ENCODE data around the gene TSPAN9. TPM values are rescaled to one million over a fixed set of nuclear protein-coding genes. Genes with fewer than 3 reads are reported as not detected.

The TSPAN9 gene
- total RNA-seq, 2 donors from 2014 or later: 39.5 to 50.2 TPM

DNA sequence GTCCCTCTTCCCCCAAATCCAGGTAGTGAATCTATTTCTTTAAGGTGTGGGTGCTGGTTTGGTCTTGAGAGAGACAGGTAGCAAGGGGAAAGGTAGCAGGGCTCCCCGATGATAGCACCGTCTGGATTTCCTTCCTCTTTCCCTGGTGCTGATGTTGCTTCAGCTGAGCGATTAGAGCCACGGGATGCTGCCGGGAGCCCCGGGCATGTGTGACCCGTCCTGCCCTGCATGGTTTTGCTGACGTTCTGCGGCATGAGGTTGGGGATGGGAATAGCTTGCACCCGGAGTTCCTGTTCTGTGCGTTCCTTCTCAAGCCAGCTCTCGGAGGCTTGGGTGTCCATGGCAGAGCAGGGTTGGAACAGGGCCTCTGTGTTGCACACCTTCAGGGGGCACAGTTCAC lies 107.3 kb downstream of the TSPAN9 start:
- Histone ChIP-seq H3K4me1 (ENCODE audit: control insufficient read depth in 1 of 2, low read depth in 2 of 2) (peaks cover 20 to 49% of the 10 kb centered on the region in 2 donors), H3K36me3 (no peaks in the 10 kb centered on the region), H3K27me3 (replicated peaks; ENCODE audit: insufficient read depth) (no peaks in the 10 kb centered on the region), H3K27ac (peak overlapping the region; percentile 75 to 89), H3K9me3 (no peaks in the 10 kb centered on the region), H3K4me3 (no peak overlapping the region)
- TF ChIP-seq, protein P1, sequence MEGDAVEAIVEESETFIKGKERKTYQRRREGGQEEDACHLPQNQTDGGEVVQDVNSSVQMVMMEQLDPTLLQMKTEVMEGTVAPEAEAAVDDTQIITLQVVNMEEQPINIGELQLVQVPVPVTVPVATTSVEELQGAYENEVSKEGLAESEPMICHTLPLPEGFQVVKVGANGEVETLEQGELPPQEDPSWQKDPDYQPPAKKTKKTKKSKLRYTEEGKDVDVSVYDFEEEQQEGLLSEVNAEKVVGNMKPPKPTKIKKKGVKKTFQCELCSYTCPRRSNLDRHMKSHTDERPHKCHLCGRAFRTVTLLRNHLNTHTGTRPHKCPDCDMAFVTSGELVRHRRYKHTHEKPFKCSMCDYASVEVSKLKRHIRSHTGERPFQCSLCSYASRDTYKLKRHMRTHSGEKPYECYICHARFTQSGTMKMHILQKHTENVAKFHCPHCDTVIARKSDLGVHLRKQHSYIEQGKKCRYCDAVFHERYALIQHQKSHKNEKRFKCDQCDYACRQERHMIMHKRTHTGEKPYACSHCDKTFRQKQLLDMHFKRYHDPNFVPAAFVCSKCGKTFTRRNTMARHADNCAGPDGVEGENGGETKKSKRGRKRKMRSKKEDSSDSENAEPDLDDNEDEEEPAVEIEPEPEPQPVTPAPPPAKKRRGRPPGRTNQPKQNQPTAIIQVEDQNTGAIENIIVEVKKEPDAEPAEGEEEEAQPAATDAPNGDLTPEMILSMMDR (IDR thresholded peaks at IDR 0.05): no peak
- DNase-seq (ENCODE audit: low spot score): no peak
- no peak for ATAC-seq (ENCODE audit: insufficient number of reproducible peaks, low FRiP score, low read depth)

DNA sequence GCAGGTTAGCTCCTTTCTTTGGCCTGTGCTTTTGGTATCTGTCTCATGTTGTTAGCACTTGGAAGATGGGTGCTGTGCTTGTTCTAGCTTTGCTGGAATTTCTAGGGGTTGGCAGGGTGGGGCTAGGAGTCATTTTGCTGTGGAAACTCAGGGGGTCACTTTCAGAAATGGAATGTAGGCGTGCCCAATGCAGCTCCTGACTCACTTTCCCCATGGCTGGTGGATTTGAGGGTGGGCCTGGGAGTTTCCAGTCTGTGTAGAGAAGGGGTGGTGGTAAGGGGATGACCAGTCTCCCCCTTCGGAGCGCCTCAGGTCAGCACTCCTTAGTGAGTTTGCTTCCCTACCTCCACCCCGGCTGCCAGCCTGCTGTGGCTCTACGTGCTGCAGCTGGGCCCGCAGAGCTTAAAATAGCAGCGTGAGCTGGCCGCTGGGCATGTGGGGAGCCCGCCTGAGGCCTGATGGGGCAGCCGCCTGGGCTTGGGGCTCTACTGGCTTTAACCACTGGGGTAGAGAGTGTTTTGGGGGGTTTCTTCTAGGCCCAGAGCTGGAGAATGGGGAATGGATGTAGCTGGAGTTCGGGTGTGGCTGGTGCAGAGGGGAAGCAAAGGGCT lies 108.2 kb downstream of the TSPAN9 start:
- no peak for ATAC-seq (ENCODE audit: insufficient number of reproducible peaks, low FRiP score, low read depth)
- Histone ChIP-seq H3K36me3 (no peaks in the 10 kb centered on the region), H3K27me3 (replicated peaks; ENCODE audit: insufficient read depth) (no peaks in the 10 kb centered on the region), H3K27ac (peak overlapping the region; percentile 75 to 89), H3K4me3 (no peak overlapping the region), H3K9me3 (no peaks in the 10 kb centered on the region), H3K4me1 (ENCODE audit: control insufficient read depth in 1 of 2, low read depth in 2 of 2) (peaks cover 20 to 51% of the 10 kb centered on the region in 2 donors)
- TF ChIP-seq, protein P1 (IDR thresholded peaks at IDR 0.05): no peak
- no peak for DNase-seq (ENCODE audit: low spot score)

DNA sequence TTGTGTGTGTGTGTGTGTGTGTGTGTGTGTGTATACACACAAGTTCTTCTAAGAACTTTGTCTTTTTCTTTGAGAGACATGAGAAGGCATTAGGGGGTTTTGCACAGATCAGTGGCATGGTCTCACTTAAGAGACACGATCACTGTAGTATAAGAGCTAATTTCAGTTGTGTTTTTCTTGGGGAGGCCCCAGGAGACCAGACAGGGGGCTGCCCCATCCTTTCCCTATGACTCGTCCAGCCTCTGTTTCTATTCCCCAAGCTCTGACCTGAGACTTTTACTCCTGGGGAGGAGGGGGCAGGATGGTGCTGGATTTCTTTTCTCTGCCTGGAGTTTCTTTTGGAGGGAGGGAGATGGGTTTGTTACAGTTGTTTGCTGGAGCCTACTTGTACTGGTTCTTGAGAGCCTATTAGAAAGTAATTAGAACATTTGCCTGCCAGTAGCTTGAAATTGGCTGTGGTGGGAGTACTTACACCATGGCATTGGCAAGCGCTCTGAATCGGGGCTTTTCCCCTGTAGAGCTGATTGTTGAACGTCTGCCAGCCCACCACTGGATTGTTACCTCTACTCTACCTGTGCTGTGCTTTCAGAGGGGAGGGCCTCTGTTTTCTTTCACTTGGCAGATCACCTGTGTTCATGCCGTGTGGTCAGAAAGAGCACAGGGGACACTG lies 109.5 kb downstream of the TSPAN9 start:
- ATAC-seq (ENCODE audit: insufficient number of reproducible peaks, low FRiP score, low read depth) (no peak), DNase-seq (ENCODE audit: low spot score) (no peak)
- TF ChIP-seq, protein P1 (IDR thresholded peaks at IDR 0.05): no peak
- Histone ChIP-seq H3K4me3 (no peak overlapping the region), H3K9me3 (no peaks in the 10 kb centered on the region), H3K4me1 (ENCODE audit: control insufficient read depth in 1 of 2, low read depth in 2 of 2) (peaks cover 20 to 51% of the 10 kb centered on the region in 2 donors), H3K27ac (peak overlapping the region; percentile 75 to 89), H3K27me3 (replicated peaks; ENCODE audit: insufficient read depth) (no peaks in the 10 kb centered on the region), H3K36me3 (no peaks in the 10 kb centered on the region)

DNA sequence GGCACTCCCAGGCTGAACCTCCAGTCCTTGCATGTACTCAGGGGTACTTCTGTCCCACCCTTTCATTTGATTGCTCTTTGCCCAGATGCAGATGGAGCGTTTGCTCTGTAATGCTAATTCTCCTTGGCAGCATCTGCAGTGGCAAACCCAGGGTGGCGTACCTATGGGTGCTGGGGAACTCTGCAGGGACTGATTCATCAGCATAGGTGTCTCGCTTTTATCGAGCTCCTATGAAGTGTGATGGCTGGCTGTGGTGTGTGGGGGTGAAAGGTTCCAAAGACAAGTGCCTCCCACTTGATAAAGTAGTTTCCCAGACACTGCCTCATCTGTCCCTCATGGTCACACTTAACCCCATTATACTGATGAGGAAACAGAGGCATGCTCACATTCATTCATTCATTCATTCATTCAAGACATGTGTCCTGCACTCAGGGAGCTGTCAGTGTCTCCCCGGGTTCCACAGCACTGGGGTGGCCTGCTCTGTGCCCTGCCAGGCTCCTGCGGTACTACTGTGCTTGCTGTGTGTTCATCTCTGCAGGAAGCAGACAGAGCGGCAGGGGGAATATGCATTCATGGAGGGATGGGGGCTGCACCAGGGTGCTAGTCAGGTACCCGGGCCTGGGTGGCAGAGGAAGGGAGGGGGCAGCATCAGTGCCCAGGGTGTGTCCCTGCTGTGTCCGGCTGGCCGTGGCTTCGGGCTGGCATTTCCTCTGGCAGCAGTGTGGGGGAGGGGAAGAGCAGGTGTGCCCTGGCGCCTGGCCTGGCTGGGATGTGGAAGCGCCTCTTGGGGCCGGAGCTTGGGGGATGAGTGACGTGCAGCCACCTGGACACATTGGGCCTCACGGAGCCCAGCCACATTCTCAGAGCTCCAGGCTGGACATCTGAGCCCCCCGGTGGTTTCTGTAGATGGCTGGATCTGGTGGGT lies 110.9 kb downstream of the TSPAN9 start:
- Histone ChIP-seq H3K27ac (no peak overlapping the region), H3K27me3 (replicated peaks; ENCODE audit: insufficient read depth) (no peaks in the 10 kb centered on the region), H3K36me3 (no peaks in the 10 kb centered on the region), H3K4me1 (ENCODE audit: control insufficient read depth in 1 of 2, low read depth in 2 of 2) (peaks cover 20 to 51% of the 10 kb centered on the region in 2 donors), H3K9me3 (no peaks in the 10 kb centered on the region), H3K4me3 (no peak overlapping the region)
- TF ChIP-seq, protein P1 (IDR thresholded peaks at IDR 0.05): no peak
- no peak for ATAC-seq (ENCODE audit: insufficient number of reproducible peaks, low FRiP score, low read depth)
- DNase-seq (ENCODE audit: low spot score): no peak

DNA sequence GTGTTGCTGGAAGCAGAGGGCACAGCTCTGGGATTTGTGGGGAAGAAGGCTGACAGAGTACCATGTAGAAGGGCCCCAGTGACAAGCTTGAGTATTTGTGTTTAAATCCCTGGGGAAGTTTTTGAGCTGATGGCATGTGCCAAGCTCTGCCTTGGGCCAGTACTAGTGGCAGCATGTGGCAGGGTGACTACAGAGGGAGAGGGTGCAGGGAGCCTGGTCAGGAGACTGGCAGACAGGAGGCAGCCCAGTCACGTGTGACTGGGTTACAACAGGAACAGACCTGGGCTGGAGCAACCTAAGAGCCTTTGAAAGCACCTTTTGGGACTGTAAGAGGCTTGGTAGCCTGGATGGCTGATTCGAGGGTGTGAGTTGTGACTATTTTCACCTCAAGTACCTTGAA lies 112.1 kb downstream of the TSPAN9 start:
- peaks cover 20 to 51% of the 10 kb centered on the region in 2 donors for H3K4me1 ChIP-seq (ENCODE audit: control insufficient read depth in 1 of 2, low read depth in 2 of 2)
- ATAC-seq (ENCODE audit: insufficient number of reproducible peaks, low FRiP score, low read depth) (no peak), DNase-seq (ENCODE audit: low spot score) (no peak)
- H3K27me3 ChIP-seq (replicated peaks; ENCODE audit: insufficient read depth): no peaks in the 10 kb centered on the region
- H3K9me3 ChIP-seq: no peaks in the 10 kb centered on the region
- TF ChIP-seq, protein P1 (IDR thresholded peaks at IDR 0.05): no peak
- H3K4me3 ChIP-seq: no peak overlapping the region
- no peak overlapping the region for H3K27ac ChIP-seq
- no peaks in the 10 kb centered on the region for H3K36me3 ChIP-seq

Data from thoracic aorta (tissue), 2 donors.